Activated naive CD8-positive, alpha-beta T cell (primary cell): ENCODE results near the gene DZANK1.
"Not testable (repeated sequence)": the region's sequence is repeated elsewhere in the genome, so short reads cannot be mapped to it uniquely, and the experiment has no call there.

Source experiments
- H3K27ac Mint-ChIP-seq: one replicate; pipeline ENCODE4 v1.8.0; 2021; ENCODE audit warnings: mixed read lengths
- H3K27me3 Mint-ChIP-seq: one replicate; pipeline ENCODE4 v1.8.0; 2021; ENCODE audit warnings: mixed read lengths
- H3K36me3 Mint-ChIP-seq: one replicate; pipeline ENCODE4 v1.8.0; 2021; ENCODE audit warnings: mixed read lengths
- H3K4me1 Mint-ChIP-seq: one replicate; pipeline ENCODE4 v1.8.0; 2021; ENCODE audit warnings: low read depth, mixed read lengths
- H3K4me3 Mint-ChIP-seq: one replicate; pipeline ENCODE4 v1.8.0; 2021; ENCODE audit warnings: mild to moderate bottlenecking, mixed read lengths
- H3K9me3 Mint-ChIP-seq: one replicate; pipeline ENCODE4 v1.8.0; 2021; ENCODE audit warnings: low read depth, mixed read lengths

DZANK1 gene

DNA sequence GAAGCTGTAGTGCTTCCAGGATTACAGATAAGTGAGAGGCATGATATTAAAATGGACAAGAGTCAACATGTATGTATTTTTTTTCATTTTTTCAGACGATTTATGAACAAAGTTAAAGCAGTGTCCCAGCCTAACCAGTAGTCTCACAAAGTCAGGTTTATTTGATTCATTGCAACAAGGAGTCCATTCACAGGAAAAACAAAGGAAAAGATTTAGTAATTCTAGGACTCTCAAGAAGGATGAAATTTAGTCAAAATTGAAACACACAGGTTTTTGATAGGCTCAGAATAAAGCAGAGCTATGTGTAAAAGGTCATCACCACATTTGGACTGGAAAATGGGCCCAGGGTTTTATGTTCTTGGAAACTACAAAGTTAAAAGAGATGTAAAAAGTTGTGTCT lies 94.5 kb downstream of the DZANK1 start:
- H3K27me3 Mint-ChIP-seq: peaks cover 7% of the 10 kb centered on the region
- H3K4me1 Mint-ChIP-seq: no peaks in the 10 kb centered on the region
- H3K9me3 Mint-ChIP-seq: no peaks in the 10 kb centered on the region
- no peak overlapping the region for H3K27ac Mint-ChIP-seq
- H3K4me3 Mint-ChIP-seq: no peak overlapping the region
- H3K36me3 Mint-ChIP-seq: no peaks in the 10 kb centered on the region

DNA sequence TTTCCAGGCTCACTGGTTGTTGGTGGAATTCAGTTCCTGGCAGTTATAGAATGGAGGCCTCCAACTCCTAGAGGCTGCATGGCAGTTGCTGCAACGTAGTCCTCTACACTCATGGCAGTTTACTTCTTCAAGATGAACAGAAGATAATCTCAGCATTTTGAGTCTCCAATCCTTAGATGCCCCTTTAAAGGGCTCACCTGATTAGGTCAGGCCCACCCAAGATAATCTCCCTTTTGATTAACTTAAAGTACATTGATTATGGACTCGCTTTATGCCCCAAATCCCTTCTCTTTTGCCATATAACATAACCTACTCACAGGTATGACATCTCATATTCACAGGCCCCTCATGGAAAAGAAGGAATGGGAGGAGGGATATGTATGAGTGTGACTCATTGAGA lies 102.1 kb downstream of the DZANK1 start:
- no peaks in the 10 kb centered on the region for H3K4me1 Mint-ChIP-seq
- peaks cover 1% of the 10 kb centered on the region for H3K27me3 Mint-ChIP-seq
- H3K9me3 Mint-ChIP-seq: no peaks in the 10 kb centered on the region
- no peaks in the 10 kb centered on the region for H3K36me3 Mint-ChIP-seq
- H3K4me3 Mint-ChIP-seq: no peak overlapping the region
- H3K27ac Mint-ChIP-seq: no peak overlapping the region

DNA sequence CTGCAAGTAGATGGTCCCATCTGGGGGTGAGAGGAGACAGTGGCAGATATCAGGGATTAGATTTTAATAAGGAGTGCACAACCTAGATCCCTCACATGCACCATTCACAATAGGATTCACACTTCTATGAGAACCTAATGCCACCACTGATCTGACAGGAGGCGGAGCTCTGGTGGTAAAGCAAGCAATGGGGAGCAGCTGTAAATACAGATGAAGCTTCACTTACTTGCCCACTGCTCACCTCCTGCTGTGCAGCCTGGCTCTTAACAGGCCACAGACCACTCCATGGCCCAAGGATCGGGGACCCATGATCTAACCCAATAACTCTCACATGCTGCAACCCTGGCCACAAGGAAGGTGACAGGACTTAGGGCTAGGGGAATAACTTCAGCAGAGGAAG lies 103.1 kb downstream of the DZANK1 start:
- H3K4me1 Mint-ChIP-seq: no peaks in the 10 kb centered on the region
- no peaks in the 10 kb centered on the region for H3K9me3 Mint-ChIP-seq
- H3K4me3 Mint-ChIP-seq: no peak overlapping the region
- no peak overlapping the region for H3K27ac Mint-ChIP-seq
- no peaks in the 10 kb centered on the region for H3K36me3 Mint-ChIP-seq
- peaks cover 1% of the 10 kb centered on the region for H3K27me3 Mint-ChIP-seq

DNA sequence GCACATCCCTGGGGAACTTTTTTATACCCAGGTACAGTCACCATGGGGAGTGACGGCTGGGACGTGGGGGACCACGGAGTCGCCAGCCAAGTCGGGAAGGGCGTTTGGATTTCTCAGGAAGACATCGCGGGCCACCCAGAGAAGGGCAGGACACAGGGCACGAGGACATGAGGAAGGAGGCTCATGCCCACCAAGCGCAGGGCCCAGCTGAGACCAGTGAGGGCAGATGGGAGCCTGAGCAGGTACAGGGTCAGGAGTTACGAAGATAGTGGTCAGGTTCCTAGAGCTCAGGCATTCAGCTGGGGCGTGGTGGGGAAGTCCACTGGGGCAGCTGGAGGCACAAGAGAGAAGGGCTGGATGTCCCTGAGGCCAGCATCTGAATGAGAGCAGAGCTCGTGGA lies 103.9 kb downstream of the DZANK1 start:
- Mint-ChIP-seq H3K27me3 (peaks cover 1% of the 10 kb centered on the region), H3K4me1 (no peaks in the 10 kb centered on the region), H3K27ac (no peak overlapping the region), H3K4me3 (no peak overlapping the region), H3K36me3 (no peaks in the 10 kb centered on the region), H3K9me3 (no peaks in the 10 kb centered on the region)

DNA sequence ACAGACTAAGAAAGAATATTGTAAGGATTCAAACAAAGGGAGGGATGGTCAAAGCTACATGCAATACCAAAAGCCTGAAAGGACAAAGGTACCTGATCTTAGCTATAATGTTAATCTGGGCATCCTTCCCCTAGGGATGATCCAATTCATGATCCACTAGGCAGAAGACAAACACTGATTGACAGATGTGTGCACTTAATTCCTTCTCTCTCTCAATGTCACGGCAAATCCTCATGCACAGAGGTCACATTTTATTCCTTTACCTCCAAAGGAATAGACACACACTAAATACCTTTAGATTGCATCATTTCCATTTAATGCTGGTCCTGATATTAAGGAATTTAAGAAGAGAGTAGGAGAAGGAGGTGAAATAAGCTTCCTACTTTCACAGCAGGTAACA lies 105.2 kb downstream of the DZANK1 start:
- no peak overlapping the region for H3K27ac Mint-ChIP-seq
- no peaks in the 10 kb centered on the region for H3K9me3 Mint-ChIP-seq
- H3K27me3 Mint-ChIP-seq: peaks cover 1% of the 10 kb centered on the region
- no peaks in the 10 kb centered on the region for H3K36me3 Mint-ChIP-seq
- H3K4me3 Mint-ChIP-seq: no peak overlapping the region
- H3K4me1 Mint-ChIP-seq: no peaks in the 10 kb centered on the region

DNA sequence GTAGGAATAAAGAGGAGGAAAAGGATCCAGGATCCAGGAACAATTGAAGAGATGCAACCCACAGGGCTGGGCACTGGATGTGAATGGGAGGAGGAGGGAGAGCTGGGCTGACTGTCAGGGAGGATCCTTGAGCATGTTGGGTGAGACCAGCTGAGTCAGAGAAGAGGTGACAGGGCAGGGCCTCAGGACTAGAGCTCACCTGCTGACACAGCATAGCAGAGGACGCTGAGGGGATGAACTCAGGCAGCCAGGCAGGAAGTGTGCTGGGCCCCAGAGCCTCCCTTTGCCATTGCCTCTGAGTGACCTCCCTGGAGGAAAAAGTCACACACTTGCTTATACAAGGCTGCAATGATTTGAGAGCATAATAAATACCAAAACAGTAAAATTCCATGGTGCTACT lies 106.2 kb downstream of the DZANK1 start:
- Mint-ChIP-seq H3K27me3 (peaks cover 1% of the 10 kb centered on the region), H3K9me3 (peaks cover under 1% of the 10 kb centered on the region), H3K4me1 (no peaks in the 10 kb centered on the region), H3K27ac (no peak overlapping the region), H3K36me3 (no peaks in the 10 kb centered on the region), H3K4me3 (no peak overlapping the region)

DNA sequence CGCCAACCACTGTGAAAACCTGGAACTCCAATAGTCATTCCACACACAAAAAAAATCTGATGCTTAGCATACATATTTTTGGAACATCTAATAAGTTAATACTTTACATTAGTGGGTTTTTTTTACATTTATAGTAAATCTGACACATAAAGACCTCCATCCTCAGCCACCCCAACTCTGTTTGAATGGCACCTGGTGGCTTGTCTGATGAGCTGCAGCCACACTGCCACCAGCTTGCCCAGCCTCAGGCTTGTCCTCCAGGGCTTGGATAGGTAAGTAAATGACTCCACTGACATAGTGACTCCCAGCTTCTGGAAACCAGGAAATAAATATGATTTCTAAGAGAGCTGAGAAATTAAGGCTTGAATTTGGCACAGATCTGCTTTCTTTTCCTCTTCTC lies 107.0 kb downstream of the DZANK1 start:
- Mint-ChIP-seq H3K27ac (no peak overlapping the region), H3K36me3 (no peaks in the 10 kb centered on the region), H3K4me1 (no peaks in the 10 kb centered on the region), H3K4me3 (no peak overlapping the region), H3K9me3 (peaks cover 7% of the 10 kb centered on the region), H3K27me3 (peaks cover 3% of the 10 kb centered on the region)

DNA sequence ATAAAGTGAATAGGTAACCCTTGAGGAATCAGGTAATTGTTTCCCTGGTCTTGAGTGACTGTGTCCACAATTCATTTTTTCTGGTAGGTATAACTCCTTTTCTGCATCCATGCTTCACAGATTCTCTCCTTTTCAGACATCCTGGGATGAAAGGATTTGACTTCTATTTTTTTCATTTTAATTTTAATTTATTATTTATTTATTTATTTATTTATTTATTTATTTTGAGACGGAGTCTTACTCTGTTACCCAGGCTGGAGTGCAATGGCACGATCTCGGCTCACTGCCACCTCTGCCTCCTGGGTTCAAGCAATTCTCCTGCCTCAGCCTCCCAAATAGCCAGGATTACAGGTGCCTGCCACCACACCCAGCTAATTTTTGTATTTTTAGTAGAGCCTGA lies 117.1 kb downstream of the DZANK1 start:
- H3K27me3 Mint-ChIP-seq: peaks cover 17% of the 10 kb centered on the region
- H3K36me3 Mint-ChIP-seq, H3K4me3 Mint-ChIP-seq, H3K9me3 Mint-ChIP-seq, H3K4me1 Mint-ChIP-seq, H3K27ac Mint-ChIP-seq: not testable (repeated sequence)
